Activated naive CD4-positive, alpha-beta T cell (primary cell): ENCODE measurements around the gene RBPJL.

Source experiments
- DNase-seq, 4 experiments: peaks; one replicate each; lab custom pipeline; 2025; lab: John Stamatoyannopoulos, UW

Gene RBPJL

GRCh38 chr20:45306431-45306982 is at the start of gene RBPJL:
RBPJL (plus strand) TSS chr20:45306840; CDS start chr20:45306923, 83 bp downstream.
- peak in 2 of 4 experiments; percentile 30 to 33 for DNase-seq

- DNase-seq: no peak
Measured at GRCh38 chr20:45257161-45257560, 49.5 kb upstream of the RBPJL start.

DNA sequence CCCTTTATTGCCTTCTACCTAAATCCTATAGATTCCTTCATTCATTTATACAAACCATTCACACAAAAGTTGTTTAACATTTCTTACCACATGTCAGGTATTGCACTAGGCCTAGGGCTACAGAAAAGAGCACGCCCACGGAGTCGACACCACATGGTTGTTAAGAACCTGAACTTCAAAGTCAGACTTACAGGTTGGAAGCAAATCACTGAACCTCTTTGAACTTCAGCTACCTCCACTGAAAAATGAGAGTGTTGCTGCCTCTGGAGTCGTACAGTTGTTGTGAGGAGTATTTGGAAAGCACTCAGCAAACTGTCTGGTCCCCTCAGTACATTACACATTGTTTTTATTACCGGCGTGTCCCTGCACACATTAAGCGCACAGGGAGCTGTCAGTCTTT is 48.9 kb upstream of the RBPJL start:
- no peak for DNase-seq

DNA sequence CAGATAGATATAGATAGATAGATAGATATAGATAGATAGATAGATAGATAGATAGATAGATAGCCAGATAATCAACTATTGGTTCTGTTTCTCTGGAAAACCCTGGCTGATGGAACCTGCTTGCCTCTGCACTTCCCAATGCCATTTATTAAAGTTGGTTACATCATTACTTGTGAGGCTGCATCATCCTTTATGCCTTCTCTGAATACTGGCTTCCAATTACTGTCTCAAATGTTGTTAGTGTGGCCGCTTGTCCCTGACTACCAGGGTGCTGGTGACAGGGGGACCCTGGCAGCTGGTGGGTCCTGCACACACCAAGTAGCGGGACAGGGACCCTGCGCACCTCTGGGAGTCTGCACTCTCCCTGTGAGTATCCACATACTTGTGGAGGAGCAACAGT is 48.4 kb upstream of the RBPJL start:
- no peak for DNase-seq

DNA sequence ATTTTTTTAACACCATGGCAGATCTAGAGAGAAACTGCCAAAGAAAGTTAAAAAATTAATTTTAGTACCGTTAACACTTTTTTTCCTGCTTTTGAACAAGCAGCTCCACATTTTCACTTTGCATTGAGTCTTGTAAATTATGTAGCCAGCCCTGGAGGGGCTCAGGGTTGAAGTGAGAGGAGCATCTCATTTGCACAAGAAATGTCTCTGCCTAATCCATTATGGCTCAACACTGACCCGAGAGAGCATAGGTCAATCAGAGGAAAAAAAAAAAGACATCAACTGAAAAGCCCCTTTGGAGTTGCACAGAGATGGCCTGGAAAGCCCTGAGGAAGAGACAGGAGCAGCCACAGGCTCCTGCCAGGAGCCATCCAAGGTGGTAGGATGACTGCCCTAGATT is 48.0 kb upstream of the RBPJL start:
- no peak for DNase-seq

- DNase-seq: no peak
Measured at GRCh38 chr20:45263556-45264266, 42.9 kb upstream of the RBPJL start.

- DNase-seq: no peak
Measured at GRCh38 chr20:45266977-45267376, 39.7 kb upstream of the RBPJL start.

DNA sequence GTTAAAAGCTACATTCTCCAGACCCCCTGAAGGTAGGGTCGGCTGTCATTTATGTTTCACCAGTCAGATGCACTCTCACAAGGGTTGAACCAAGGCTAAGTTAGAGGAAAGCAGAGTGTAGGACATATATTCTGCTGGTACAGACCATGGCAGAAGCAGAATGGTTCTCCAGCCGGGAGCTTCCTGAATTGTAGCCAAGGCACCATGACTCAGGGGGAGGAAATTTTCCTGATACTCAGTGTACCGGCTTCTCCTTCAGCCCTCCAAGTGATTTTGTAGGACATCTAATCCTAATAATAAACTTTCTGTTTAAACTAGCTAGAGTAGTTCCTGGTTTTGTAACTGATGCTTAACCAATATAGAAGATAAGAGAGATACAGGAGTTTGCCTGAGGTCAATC is 38.1 kb upstream of the RBPJL start:
- no peak for DNase-seq

DNA sequence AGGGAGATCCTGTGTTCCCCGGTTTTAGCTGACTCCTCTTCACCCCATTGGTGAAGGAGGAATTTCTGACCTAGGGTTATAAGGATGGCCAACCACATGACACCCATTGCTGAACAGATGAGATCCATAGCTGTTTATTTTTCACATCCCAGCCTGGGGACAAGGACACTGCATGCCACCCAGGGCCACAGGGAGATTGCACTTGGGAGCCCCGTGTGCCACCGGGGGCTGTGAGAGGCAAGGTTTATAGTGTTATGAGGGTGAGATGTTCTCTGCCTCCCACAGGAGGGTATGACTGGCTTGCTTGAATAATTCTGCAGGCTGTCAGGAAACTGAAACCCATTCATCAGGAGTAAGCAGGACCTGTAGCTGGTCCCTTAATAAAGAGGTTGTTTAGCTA is 37.6 kb upstream of the RBPJL start:
- no peak for DNase-seq

- DNase-seq: no peak
Measured at GRCh38 chr20:45269754-45270270, 36.8 kb upstream of the RBPJL start.

DNA sequence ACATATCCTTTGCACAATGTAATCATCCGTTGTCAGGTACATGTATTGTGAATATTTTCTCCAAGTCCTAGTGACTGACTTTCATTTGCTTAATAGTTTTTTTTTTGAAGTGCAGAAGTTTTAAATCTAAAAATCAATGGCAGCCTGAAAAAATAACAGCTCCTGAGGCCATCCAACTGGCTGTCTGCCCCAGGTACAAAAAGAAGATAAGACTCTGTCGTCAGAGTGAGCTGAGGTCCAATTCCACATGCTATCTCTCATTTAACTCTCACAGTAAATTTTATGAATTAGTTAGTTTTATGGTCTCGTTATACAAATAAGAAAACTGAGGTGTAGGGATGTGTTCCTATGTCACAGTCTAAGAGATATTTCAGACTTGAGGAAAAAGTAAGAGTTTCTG is 31.3 kb upstream of the RBPJL start:
- DNase-seq: no peak

GRCh38 chr20:45279992-45280391 is 26.6 kb upstream of the RBPJL start:
- DNase-seq: no peak

- no peak for DNase-seq
Measured at GRCh38 chr20:45282700-45283550, 23.7 kb upstream of the RBPJL start.

GRCh38 chr20:45283551-45284057 is 23.0 kb upstream of the RBPJL start:
- no peak for DNase-seq

DNA sequence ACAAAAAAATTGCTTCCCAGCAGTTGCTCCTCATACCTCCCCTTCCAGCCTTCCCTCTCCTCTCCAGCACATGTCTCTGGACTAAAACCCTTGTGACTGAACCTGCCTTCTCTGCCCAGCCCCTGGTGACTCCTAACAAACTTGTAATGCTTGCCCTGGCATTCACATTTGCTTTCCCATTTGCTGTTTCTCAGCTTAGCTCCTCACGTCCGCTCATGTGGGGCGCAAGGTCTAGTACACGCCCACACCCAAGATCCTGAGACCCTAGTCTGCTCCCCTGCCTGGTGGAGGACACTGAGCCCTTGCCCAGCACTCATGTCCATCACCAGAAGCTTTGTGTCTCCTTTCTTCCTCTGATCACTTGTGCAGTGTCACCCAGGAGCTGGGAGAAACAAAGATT is 18.3 kb upstream of the RBPJL start:
- DNase-seq: no peak

GRCh38 chr20:45288860-45289259 is 17.8 kb upstream of the RBPJL start:
- no peak for DNase-seq

- no peak for DNase-seq
Measured at GRCh38 chr20:45289942-45290676, 16.5 kb upstream of the RBPJL start.

DNA sequence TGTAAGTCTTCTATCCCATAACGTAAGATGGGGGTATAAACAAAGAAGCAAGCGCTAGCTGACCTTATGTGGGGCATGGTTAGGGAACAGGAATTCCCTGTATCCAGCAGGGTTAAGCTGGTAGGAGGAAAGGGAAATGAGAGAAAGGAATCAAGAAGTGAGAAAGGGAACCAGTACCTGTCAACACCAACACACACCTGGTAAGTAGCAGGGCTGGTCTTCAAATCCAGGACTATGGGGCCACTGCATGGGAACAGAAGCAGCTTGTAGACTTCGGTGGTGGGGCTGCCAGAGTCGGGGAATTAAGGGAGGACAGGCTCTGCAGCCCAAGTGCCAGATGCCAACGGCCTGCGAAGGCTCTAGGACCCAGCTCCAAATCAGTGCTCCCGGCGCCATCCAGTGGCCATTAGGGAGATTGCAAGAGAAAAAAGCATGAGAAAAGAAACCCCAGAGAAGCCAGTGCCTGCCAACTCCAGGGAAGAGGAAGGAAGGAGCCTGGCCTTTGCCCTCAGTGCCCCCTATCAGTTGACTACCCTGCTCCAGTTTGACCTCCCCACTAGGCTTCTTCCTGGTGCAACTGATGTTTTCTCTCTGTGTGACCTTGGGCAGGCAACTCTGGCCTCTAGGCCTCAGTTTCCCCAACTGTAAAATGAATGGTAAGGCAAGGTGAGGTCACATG is 15.8 kb upstream of the RBPJL start:
- DNase-seq: peak in 3 of 4 experiments; percentile 14 to 49 (median 44)

DNA sequence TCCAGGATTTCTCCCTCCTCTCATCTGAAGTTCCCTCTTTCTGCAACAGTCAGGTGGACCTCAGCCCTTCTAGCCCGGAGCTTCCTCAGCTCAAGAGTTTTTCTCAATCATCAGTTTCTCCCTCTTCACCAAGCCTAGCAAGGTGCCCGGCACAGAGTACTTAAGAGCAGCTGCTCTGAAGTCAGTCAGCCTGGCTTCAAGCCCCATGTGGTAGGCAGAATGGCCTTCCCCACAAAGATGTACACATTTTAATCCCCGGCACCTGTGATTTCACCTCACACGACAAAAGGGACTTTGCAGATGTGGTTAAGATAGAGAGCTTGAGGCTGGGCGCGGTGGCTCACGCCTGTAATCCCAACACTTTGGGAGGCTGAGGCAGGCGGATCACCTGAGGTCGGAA is 15.1 kb upstream of the RBPJL start:
- DNase-seq: no peak

DNA sequence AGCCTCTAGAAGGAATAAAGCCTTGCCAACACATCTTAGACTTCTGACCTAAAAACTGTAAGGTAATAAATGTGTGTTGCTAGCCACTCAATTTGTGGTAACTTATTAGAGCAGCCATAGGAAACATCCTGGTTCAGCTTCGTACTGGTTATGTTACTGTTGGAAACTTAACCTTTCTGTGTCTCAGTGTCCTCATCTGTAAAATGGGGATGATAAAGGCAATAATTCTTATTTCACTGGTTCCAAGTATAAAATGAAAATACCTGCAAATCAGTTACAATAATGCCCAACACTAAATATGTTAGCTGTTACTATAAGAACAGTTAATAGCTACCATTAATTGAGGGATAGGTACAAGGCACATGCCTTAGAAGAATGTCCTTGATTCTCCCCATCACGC is 14.3 kb upstream of the RBPJL start:
- DNase-seq: no peak
